ENCODE results near the gene KCNMB3.

The KCNMB3 gene

GRCh38 chr3:179250803-179251476 is at the start of gene KCNMB3:
Gene KCNMB3, minus strand, starts transcription at chr3:179251114. Its CDS starts 124 bp downstream, at chr3:179250990.
- Histone ChIP-seq H3K4me3 (ENCODE audit: low read depth in 1 of 2, low read length in 2 of 2) (no peak within 1 kb of the TSS), H3K27me3 (ENCODE audit: control insufficient read depth in 1 of 2, insufficient read depth in 2 of 2, low read length in 2 of 2) (no peaks in the 10 kb centered on the region), H3K4me1 (ENCODE audit: insufficient read depth, low read length) (no peaks in the 10 kb centered on the region), H3K9ac (ENCODE audit: low read length) (no peak within 1 kb of the TSS), H3K9me3 (ENCODE audit: low read length) (no peaks in the 10 kb centered on the region), H3K36me3 (ENCODE audit: insufficient read depth, low read length) (peaks cover 7% of the 10 kb centered on the region), H3K27ac (ENCODE audit: low read depth, low read length) (no peak within 1 kb of the TSS)

GRCh38 chr3:179299999-179300613 is 49.2 kb upstream of the KCNMB3 start:
- Histone ChIP-seq H3K9me3 (ENCODE audit: low read length) (no peaks in the 10 kb centered on the region), H3K27ac (ENCODE audit: low read depth, low read length) (no peak overlapping the region)

GRCh38 chr3:179299316-179299715 is 48.4 kb upstream of the KCNMB3 start:
- no peak overlapping the region for H3K27ac ChIP-seq (ENCODE audit: low read depth, low read length)
- H3K36me3 ChIP-seq (ENCODE audit: insufficient read depth, low read length) = no peaks in the 10 kb centered on the region
- no peaks in the 10 kb centered on the region for H3K27me3 ChIP-seq (ENCODE audit: control insufficient read depth in 1 of 2, insufficient read depth in 2 of 2, low read length in 2 of 2)
- H3K9ac ChIP-seq (ENCODE audit: low read length) = no peak overlapping the region
- H3K4me1 ChIP-seq (ENCODE audit: insufficient read depth, low read length) = no peaks in the 10 kb centered on the region
- no peaks in the 10 kb centered on the region for H3K9me3 ChIP-seq (ENCODE audit: low read length)
- no peak overlapping the region for H3K4me3 ChIP-seq (ENCODE audit: low read depth in 1 of 2, low read length in 2 of 2)

More at GRCh38 chr3:179299999-179300613, 49.2 kb upstream of the KCNMB3 start:
- H3K36me3 ChIP-seq (ENCODE audit: insufficient read depth, low read length) = no peaks in the 10 kb centered on the region
- no peaks in the 10 kb centered on the region for H3K4me1 ChIP-seq (ENCODE audit: insufficient read depth, low read length)
- H3K27me3 ChIP-seq (ENCODE audit: control insufficient read depth in 1 of 2, insufficient read depth in 2 of 2, low read length in 2 of 2) = no peaks in the 10 kb centered on the region
- H3K4me3 ChIP-seq (ENCODE audit: low read depth in 1 of 2, low read length in 2 of 2) = no peak overlapping the region
- H3K9ac ChIP-seq (ENCODE audit: low read length) = no peak overlapping the region

GRCh38 chr3:179297971-179298725 is 47.2 kb upstream of the KCNMB3 start:
- H3K9me3 ChIP-seq (ENCODE audit: low read length) = no peaks in the 10 kb centered on the region
- no peak overlapping the region for H3K9ac ChIP-seq (ENCODE audit: low read length)
- no peak overlapping the region for H3K4me3 ChIP-seq (ENCODE audit: low read depth in 1 of 2, low read length in 2 of 2)
- no peaks in the 10 kb centered on the region for H3K4me1 ChIP-seq (ENCODE audit: insufficient read depth, low read length)
- no peak overlapping the region for H3K27ac ChIP-seq (ENCODE audit: low read depth, low read length)
- H3K27me3 ChIP-seq (ENCODE audit: control insufficient read depth in 1 of 2, insufficient read depth in 2 of 2, low read length in 2 of 2) = no peaks in the 10 kb centered on the region
- H3K36me3 ChIP-seq (ENCODE audit: insufficient read depth, low read length) = no peaks in the 10 kb centered on the region

- Histone ChIP-seq H3K27me3 (ENCODE audit: control insufficient read depth in 1 of 2, insufficient read depth in 2 of 2, low read length in 2 of 2) (no peaks in the 10 kb centered on the region), H3K9ac (ENCODE audit: low read length) (no peak overlapping the region), H3K4me3 (ENCODE audit: low read depth in 1 of 2, low read length in 2 of 2) (no peak overlapping the region), H3K27ac (ENCODE audit: low read depth, low read length) (no peak overlapping the region), H3K4me1 (ENCODE audit: insufficient read depth, low read length) (no peaks in the 10 kb centered on the region), H3K9me3 (ENCODE audit: low read length) (no peaks in the 10 kb centered on the region), H3K36me3 (ENCODE audit: insufficient read depth, low read length) (no peaks in the 10 kb centered on the region)
These were observed 41.5 kb upstream of the KCNMB3 start for GRCh38 chr3:179292450-179292849.

GRCh38 chr3:179289295-179289694 is 38.4 kb upstream of the KCNMB3 start:
- no peaks in the 10 kb centered on the region for H3K9me3 ChIP-seq (ENCODE audit: low read length)
- no peaks in the 10 kb centered on the region for H3K36me3 ChIP-seq (ENCODE audit: insufficient read depth, low read length)
- H3K27ac ChIP-seq (ENCODE audit: low read depth, low read length) = no peak overlapping the region
- H3K4me3 ChIP-seq (ENCODE audit: low read depth in 1 of 2, low read length in 2 of 2) = no peak overlapping the region
- H3K9ac ChIP-seq (ENCODE audit: low read length) = no peak overlapping the region
- H3K4me1 ChIP-seq (ENCODE audit: insufficient read depth, low read length) = no peaks in the 10 kb centered on the region
- H3K27me3 ChIP-seq (ENCODE audit: control insufficient read depth in 1 of 2, insufficient read depth in 2 of 2, low read length in 2 of 2) = no peaks in the 10 kb centered on the region

GRCh38 chr3:179288845-179289244 is 37.9 kb upstream of the KCNMB3 start:
- Histone ChIP-seq H3K27me3 (ENCODE audit: control insufficient read depth in 1 of 2, insufficient read depth in 2 of 2, low read length in 2 of 2) (no peaks in the 10 kb centered on the region), H3K4me3 (ENCODE audit: low read depth in 1 of 2, low read length in 2 of 2) (no peak overlapping the region), H3K9ac (ENCODE audit: low read length) (no peak overlapping the region), H3K4me1 (ENCODE audit: insufficient read depth, low read length) (no peaks in the 10 kb centered on the region), H3K36me3 (ENCODE audit: insufficient read depth, low read length) (no peaks in the 10 kb centered on the region), H3K9me3 (ENCODE audit: low read length) (no peaks in the 10 kb centered on the region), H3K27ac (ENCODE audit: low read depth, low read length) (no peak overlapping the region)

- no peaks in the 10 kb centered on the region for H3K27me3 ChIP-seq (ENCODE audit: control insufficient read depth in 1 of 2, insufficient read depth in 2 of 2, low read length in 2 of 2)
- no peaks in the 10 kb centered on the region for H3K4me1 ChIP-seq (ENCODE audit: insufficient read depth, low read length)
- no peaks in the 10 kb centered on the region for H3K36me3 ChIP-seq (ENCODE audit: insufficient read depth, low read length)
- H3K9ac ChIP-seq (ENCODE audit: low read length) = no peak overlapping the region
- H3K27ac ChIP-seq (ENCODE audit: low read depth, low read length) = no peak overlapping the region
- H3K9me3 ChIP-seq (ENCODE audit: low read length) = no peaks in the 10 kb centered on the region
- H3K4me3 ChIP-seq (ENCODE audit: low read depth in 1 of 2, low read length in 2 of 2) = no peak overlapping the region
These were observed 35.4 kb upstream of the KCNMB3 start for GRCh38 chr3:179286331-179286730.

GRCh38 chr3:179281825-179282224 is 30.9 kb upstream of the KCNMB3 start:
- Histone ChIP-seq H3K36me3 (ENCODE audit: insufficient read depth, low read length) (no peaks in the 10 kb centered on the region), H3K27ac (ENCODE audit: low read depth, low read length) (no peak overlapping the region), H3K9me3 (ENCODE audit: low read length) (no peaks in the 10 kb centered on the region), H3K4me1 (ENCODE audit: insufficient read depth, low read length) (no peaks in the 10 kb centered on the region), H3K27me3 (ENCODE audit: control insufficient read depth in 1 of 2, insufficient read depth in 2 of 2, low read length in 2 of 2) (no peaks in the 10 kb centered on the region), H3K4me3 (ENCODE audit: low read depth in 1 of 2, low read length in 2 of 2) (no peak overlapping the region), H3K9ac (ENCODE audit: low read length) (no peak overlapping the region)

- H3K9me3 ChIP-seq (ENCODE audit: low read length) = no peaks in the 10 kb centered on the region
- H3K27ac ChIP-seq (ENCODE audit: low read depth, low read length) = no peak overlapping the region
- H3K4me1 ChIP-seq (ENCODE audit: insufficient read depth, low read length) = no peaks in the 10 kb centered on the region
- no peak overlapping the region for H3K4me3 ChIP-seq (ENCODE audit: low read depth in 1 of 2, low read length in 2 of 2)
- H3K9ac ChIP-seq (ENCODE audit: low read length) = no peak overlapping the region
- no peaks in the 10 kb centered on the region for H3K27me3 ChIP-seq (ENCODE audit: control insufficient read depth in 1 of 2, insufficient read depth in 2 of 2, low read length in 2 of 2)
- no peaks in the 10 kb centered on the region for H3K36me3 ChIP-seq (ENCODE audit: insufficient read depth, low read length)
These were observed 28.9 kb upstream of the KCNMB3 start for GRCh38 chr3:179279837-179280236.

- Histone ChIP-seq H3K4me3 (ENCODE audit: low read depth in 1 of 2, low read length in 2 of 2) (no peak overlapping the region), H3K36me3 (ENCODE audit: insufficient read depth, low read length) (no peaks in the 10 kb centered on the region), H3K9ac (ENCODE audit: low read length) (no peak overlapping the region), H3K27ac (ENCODE audit: low read depth, low read length) (no peak overlapping the region), H3K9me3 (ENCODE audit: low read length) (no peaks in the 10 kb centered on the region), H3K27me3 (ENCODE audit: control insufficient read depth in 1 of 2, insufficient read depth in 2 of 2, low read length in 2 of 2) (no peaks in the 10 kb centered on the region), H3K4me1 (ENCODE audit: insufficient read depth, low read length) (no peaks in the 10 kb centered on the region)
These were observed 28.2 kb upstream of the KCNMB3 start for GRCh38 chr3:179278932-179279693.

All from muscle layer of colon (tissue), 2 donors.